Activated naive CD8-positive, alpha-beta T cell treated with anti-CD3 and anti-CD28 coated beads, Interleukin-2, amount 10 ng/mL, durations not matched to agents 7 days and 5 days (primary cell): ENCODE data around the gene AP3B1. TPM values are rescaled to one million over a fixed set of nuclear protein-coding genes. Genes with fewer than 3 reads are reported as not detected.

ENCODE experiments used
- ATAC-seq: fragments of 150-1000 bp; cut with Tn5 transposase; one replicate; pipeline ENCODE4 v1.10.0; 2021; ENCODE audit warnings: low read depth, moderate library complexity
- POLR2A ChIA-PET: fragments of 350-600 bp; sonication (Branson Sonifier 250); formaldehyde crosslinking; loops from one replicate; lab custom pipeline; 2021; ENCODE audit warnings: antibody characterized with exemption; lab: Charles Lee
- DNase-seq: peaks from one replicate; pipeline ENCODE4 v3.0.0; 2021
- H3K27ac Mint-ChIP-seq: one replicate; pipeline ENCODE4 v1.8.0; 2022; ENCODE audit warnings: mild to moderate bottlenecking, mixed read lengths
- H3K27me3 Mint-ChIP-seq: one replicate; pipeline ENCODE4 v1.8.0; 2022; ENCODE audit warnings: mild to moderate bottlenecking, moderate library complexity, mixed read lengths
- H3K36me3 Mint-ChIP-seq: one replicate; pipeline ENCODE4 v1.8.0; 2021; ENCODE audit warnings: mild to moderate bottlenecking, mixed read lengths
- H3K4me1 Mint-ChIP-seq: one replicate; pipeline ENCODE4 v1.8.0; 2021; ENCODE audit warnings: mixed read lengths
- H3K4me3 Mint-ChIP-seq: one replicate; pipeline ENCODE4 v1.8.0; 2022; ENCODE audit warnings: mild to moderate bottlenecking, moderate library complexity, mixed read lengths
- H3K9me3 Mint-ChIP-seq: one replicate; pipeline ENCODE4 v1.8.0; 2021; ENCODE audit warnings: mixed read lengths
- total RNA-seq, 2 experiments: library from RNA; stranded (reverse); gene quantifications; one replicate each; pipeline ENCODE4 v1.2.3, GENCODE V29; 2021

Gene AP3B1
- total RNA-seq, 2 experiments from 2014 or later = 39.0 to 41.4 TPM

DNA sequence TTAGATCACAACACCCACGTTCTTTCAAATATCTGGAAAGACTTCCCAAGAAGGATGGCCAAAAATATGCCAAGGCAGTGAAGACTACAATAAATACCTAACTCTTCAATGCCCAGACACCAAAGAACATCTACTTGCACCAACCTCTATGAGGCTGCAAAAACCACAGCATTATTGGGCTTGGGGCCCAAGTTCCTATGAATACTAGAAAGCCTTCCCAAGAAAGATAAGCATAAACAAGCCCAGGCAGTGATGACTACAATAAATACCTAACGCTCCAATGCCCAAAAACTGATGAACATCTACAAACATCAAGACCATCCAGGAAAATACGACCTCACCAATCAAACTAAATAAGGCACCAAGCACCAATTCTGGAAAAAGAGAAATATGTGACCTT lies 41.3 kb downstream of the AP3B1 start:
- ATAC-seq (no peak), DNase-seq (no peak)
- Mint-ChIP-seq H3K27me3 (no peaks in the 10 kb centered on the region), H3K4me3 (no peak overlapping the region), H3K4me1 (no peaks in the 10 kb centered on the region), H3K9me3 (peaks cover 6% of the 10 kb centered on the region), H3K27ac (no peak overlapping the region), H3K36me3 (peaks cover 56% of the 10 kb centered on the region)
- POLR2A ChIA-PET = no interaction called here

- Mint-ChIP-seq H3K27ac (no peak overlapping the region), H3K27me3 (no peaks in the 10 kb centered on the region), H3K4me3 (no peak overlapping the region), H3K36me3 (peaks cover 52% of the 10 kb centered on the region), H3K9me3 (peaks cover 6% of the 10 kb centered on the region), H3K4me1 (no peaks in the 10 kb centered on the region)
- POLR2A ChIA-PET = no interaction called here
- ATAC-seq = no peak
- DNase-seq = no peak
Observed at GRCh38 chr5:78252715-78253114, 41.8 kb downstream of the AP3B1 start.

DNA sequence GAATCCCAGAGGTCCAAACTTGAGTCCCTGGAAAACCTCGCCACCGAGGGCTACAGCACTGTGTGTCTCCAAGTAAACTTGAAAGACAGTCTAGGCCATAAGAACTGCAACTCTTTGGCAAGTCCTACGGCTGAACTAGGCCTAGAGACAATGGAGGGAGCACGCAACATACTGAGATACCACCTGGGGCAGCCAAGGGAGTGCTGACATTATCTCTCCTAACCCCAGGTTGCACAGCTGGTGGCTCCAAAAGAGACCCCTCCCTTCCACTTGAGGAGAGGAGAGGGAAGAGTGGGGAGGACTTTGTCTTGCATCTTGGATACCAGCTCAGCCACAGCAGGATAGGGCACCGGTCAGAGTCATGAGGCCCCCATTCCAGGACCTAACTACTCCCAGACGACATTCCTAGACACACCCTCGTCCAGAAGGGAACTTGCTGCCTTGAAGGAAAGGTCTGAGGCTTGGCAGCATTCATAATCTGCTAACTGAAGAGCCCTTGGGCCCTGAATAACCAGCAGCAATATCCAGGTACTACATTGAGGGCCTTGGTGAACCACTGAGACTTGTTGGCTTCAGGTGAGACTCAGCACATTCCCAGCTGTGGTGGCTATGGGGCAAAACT lies 42.7 kb downstream of the AP3B1 start:
- Mint-ChIP-seq H3K4me3 (no peak overlapping the region), H3K36me3 (peaks cover 46% of the 10 kb centered on the region), H3K4me1 (no peaks in the 10 kb centered on the region), H3K27me3 (no peaks in the 10 kb centered on the region), H3K27ac (no peak overlapping the region), H3K9me3 (peaks cover 6% of the 10 kb centered on the region)
- POLR2A ChIA-PET = no interaction called here
- DNase-seq = no peak
- ATAC-seq = no peak

GRCh38 chr5:78245136-78245535 lies 49.4 kb downstream of the AP3B1 start:
- Mint-ChIP-seq H3K4me3 (no peak overlapping the region), H3K27me3 (no peaks in the 10 kb centered on the region), H3K4me1 (no peaks in the 10 kb centered on the region), H3K9me3 (no peaks in the 10 kb centered on the region), H3K27ac (no peak overlapping the region), H3K36me3 (peaks cover 21% of the 10 kb centered on the region)
- no peak for ATAC-seq
- POLR2A ChIA-PET = no interaction called here
- no peak for DNase-seq

DNA sequence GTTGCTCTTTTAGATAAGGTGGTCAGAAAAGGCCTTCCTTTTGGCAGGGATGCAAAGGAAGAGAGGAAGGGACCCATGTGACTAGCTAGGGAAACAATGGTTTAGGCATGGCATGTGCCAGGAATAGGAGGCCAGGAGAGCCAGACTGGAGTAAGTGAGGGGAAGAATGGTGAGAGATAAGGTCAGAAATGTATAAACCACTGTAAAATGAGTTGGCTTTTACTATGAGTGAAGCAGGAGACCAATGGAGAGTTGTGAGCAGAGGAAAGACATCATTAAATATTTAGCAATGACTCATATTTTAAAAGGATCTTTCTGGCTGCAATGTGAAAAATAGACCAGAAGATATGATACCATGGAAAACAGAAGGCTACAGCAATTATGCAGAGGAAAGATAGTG lies 50.9 kb downstream of the AP3B1 start:
- POLR2A ChIA-PET = no interaction called here
- peaks cover 1% of the 10 kb centered on the region for H3K9me3 Mint-ChIP-seq
- H3K36me3 Mint-ChIP-seq = peaks cover 20% of the 10 kb centered on the region
- no peak overlapping the region for H3K27ac Mint-ChIP-seq
- DNase-seq = no peak
- no peak overlapping the region for H3K4me3 Mint-ChIP-seq
- ATAC-seq = no peak
- H3K27me3 Mint-ChIP-seq = no peaks in the 10 kb centered on the region
- no peaks in the 10 kb centered on the region for H3K4me1 Mint-ChIP-seq

- no peak for DNase-seq
- ATAC-seq = no peak
- no peaks in the 10 kb centered on the region for H3K27me3 Mint-ChIP-seq
- H3K27ac Mint-ChIP-seq = no peak overlapping the region
- H3K4me1 Mint-ChIP-seq = no peaks in the 10 kb centered on the region
- no peak overlapping the region for H3K4me3 Mint-ChIP-seq
- POLR2A ChIA-PET = no interaction called here
- peaks cover 19% of the 10 kb centered on the region for H3K36me3 Mint-ChIP-seq
- peaks cover 1% of the 10 kb centered on the region for H3K9me3 Mint-ChIP-seq
Observed at GRCh38 chr5:78243091-78243490, 51.4 kb downstream of the AP3B1 start.

GRCh38 chr5:78242001-78242400 lies 52.5 kb downstream of the AP3B1 start:
- no peaks in the 10 kb centered on the region for H3K27me3 Mint-ChIP-seq
- no peak overlapping the region for H3K27ac Mint-ChIP-seq
- POLR2A ChIA-PET = no interaction called here

DNA sequence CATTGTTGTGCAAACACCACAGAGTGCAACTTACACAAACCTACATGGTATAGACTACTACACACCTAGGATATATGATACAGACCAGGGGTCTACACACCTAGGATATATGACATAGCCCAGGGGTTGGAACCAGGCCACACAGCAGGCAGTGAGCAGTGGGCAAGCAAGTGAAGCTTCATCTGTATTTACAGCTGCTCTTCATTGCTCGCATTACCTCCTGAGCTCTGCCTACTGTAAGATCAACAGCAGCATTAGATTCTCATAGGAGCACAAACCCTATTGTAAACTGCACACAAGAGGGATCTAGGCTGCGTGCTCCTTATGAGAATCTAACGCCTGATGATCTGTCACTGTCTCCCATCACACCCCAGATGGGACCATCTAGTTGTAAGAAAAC lies 56.6 kb downstream of the AP3B1 start:
- Mint-ChIP-seq H3K9me3 (peaks cover 1% of the 10 kb centered on the region), H3K4me1 (no peaks in the 10 kb centered on the region), H3K27me3 (no peaks in the 10 kb centered on the region), H3K27ac (no peak overlapping the region), H3K36me3 (peaks cover 24% of the 10 kb centered on the region), H3K4me3 (no peak overlapping the region)
- DNase-seq (no peak), ATAC-seq (no peak)
- POLR2A ChIA-PET = no interaction called here

More at GRCh38 chr5:78242001-78242400, 52.5 kb downstream of the AP3B1 start:
- Mint-ChIP-seq H3K4me1 (no peaks in the 10 kb centered on the region), H3K36me3 (peaks cover 19% of the 10 kb centered on the region), H3K4me3 (no peak overlapping the region), H3K9me3 (peaks cover 1% of the 10 kb centered on the region)
- DNase-seq = no peak
- ATAC-seq = no peak

- Mint-ChIP-seq H3K36me3 (peaks cover 27% of the 10 kb centered on the region), H3K27me3 (no peaks in the 10 kb centered on the region), H3K4me1 (peaks cover 3% of the 10 kb centered on the region), H3K4me3 (no peak overlapping the region), H3K9me3 (peaks cover 1% of the 10 kb centered on the region), H3K27ac (no peak overlapping the region)
- DNase-seq (no peak), ATAC-seq (no peak)
- POLR2A ChIA-PET = no interaction called here
Observed at GRCh38 chr5:78236046-78236445, 58.5 kb downstream of the AP3B1 start.

- peaks cover 1% of the 10 kb centered on the region for H3K9me3 Mint-ChIP-seq
- H3K27ac Mint-ChIP-seq = no peak overlapping the region
- POLR2A ChIA-PET = no interaction called here
- no peaks in the 10 kb centered on the region for H3K27me3 Mint-ChIP-seq
- peaks cover 27% of the 10 kb centered on the region for H3K36me3 Mint-ChIP-seq
- ATAC-seq = no peak
- H3K4me1 Mint-ChIP-seq = peaks cover 5% of the 10 kb centered on the region
- no peak overlapping the region for H3K4me3 Mint-ChIP-seq
- DNase-seq = no peak
Observed at GRCh38 chr5:78235289-78235688, 59.2 kb downstream of the AP3B1 start.

DNA sequence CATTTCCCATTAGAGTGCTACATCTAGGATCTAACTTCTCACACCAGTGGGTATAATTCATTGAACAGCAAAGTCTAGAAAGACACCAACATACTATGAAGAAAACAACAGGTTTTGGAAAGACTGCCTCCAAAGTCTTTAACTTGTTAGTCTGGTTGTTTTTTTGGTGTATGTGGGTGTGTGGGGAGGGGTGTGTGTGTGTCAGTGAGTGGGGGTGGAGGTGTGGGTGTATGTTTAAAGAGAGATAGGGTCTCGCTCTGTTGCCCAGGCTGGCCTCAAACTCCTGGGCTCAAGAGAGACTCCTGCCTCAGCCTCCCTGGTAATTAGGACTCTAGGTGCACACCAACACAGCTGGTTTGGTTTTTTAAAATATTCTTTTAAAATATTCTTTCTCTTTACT lies 59.7 kb downstream of the AP3B1 start:
- ATAC-seq (no peak), DNase-seq (no peak)
- POLR2A ChIA-PET = no interaction called here
- H3K4me1 Mint-ChIP-seq = peaks cover 5% of the 10 kb centered on the region
- peaks cover 24% of the 10 kb centered on the region for H3K36me3 Mint-ChIP-seq
- no peak overlapping the region for H3K27ac Mint-ChIP-seq
- H3K9me3 Mint-ChIP-seq = no peaks in the 10 kb centered on the region
- H3K4me3 Mint-ChIP-seq = no peak overlapping the region
- no peaks in the 10 kb centered on the region for H3K27me3 Mint-ChIP-seq

DNA sequence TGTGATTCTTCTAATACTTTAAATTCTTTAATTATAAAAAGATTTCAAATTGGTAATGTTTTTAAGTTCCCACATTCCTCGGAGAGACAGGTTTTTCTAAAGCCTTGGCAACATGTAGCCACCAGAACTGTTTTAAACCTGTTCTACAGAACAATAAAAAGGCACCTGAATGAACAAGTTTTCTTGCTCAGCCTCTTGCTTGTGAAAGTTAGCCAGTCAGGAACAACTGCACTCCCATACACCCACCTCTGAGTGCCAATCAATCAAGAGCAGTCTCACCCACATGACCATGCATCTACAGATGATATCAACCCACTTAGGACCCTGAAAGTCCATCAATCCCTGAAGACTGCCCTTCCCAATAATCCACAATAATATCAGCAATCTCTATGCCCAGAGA lies 62.3 kb downstream of the AP3B1 start:
- H3K27ac Mint-ChIP-seq = no peak overlapping the region
- no peak for DNase-seq
- peaks cover 17% of the 10 kb centered on the region for H3K36me3 Mint-ChIP-seq
- H3K4me1 Mint-ChIP-seq = peaks cover 5% of the 10 kb centered on the region
- H3K9me3 Mint-ChIP-seq = no peaks in the 10 kb centered on the region
- ATAC-seq = no peak
- POLR2A ChIA-PET = no interaction called here
- H3K27me3 Mint-ChIP-seq = no peaks in the 10 kb centered on the region
- H3K4me3 Mint-ChIP-seq = no peak overlapping the region

GRCh38 chr5:78224358-78224757 lies 70.1 kb downstream of the AP3B1 start:
- DNase-seq (no peak), ATAC-seq (no peak)
- Mint-ChIP-seq H3K27me3 (no peaks in the 10 kb centered on the region), H3K36me3 (peaks cover 36% of the 10 kb centered on the region), H3K4me1 (peaks cover 14% of the 10 kb centered on the region), H3K27ac (no peak overlapping the region), H3K9me3 (no peaks in the 10 kb centered on the region), H3K4me3 (no peak overlapping the region)
- POLR2A ChIA-PET = no interaction called here

DNA sequence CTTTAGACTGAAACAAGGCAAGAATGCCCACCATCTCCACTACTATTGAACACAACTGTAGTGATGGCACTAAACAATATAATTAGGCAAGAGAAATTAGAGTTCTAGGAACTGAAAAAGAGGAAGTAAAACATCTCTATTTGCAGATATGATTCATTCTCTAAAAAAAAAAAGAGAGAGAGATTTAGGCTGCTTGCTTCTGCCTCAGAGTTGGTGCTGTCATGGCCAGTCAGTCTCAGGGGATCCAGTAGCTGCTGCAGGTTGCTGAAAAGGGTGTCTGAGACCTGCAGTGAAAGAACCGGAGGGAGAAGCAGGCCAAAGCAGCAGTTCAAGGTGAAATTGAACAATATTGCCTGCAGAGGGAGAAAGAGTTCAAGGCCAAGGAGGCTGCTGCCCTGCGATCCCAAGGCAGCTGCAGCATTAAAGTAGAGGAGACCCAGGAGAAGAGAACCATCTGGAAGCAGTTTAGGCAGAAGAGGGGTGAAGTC lies 72.5 kb downstream of the AP3B1 start:
- Mint-ChIP-seq H3K27me3 (no peaks in the 10 kb centered on the region), H3K4me1 (peaks cover 14% of the 10 kb centered on the region), H3K36me3 (peaks cover 39% of the 10 kb centered on the region), H3K9me3 (no peaks in the 10 kb centered on the region), H3K27ac (no peak overlapping the region), H3K4me3 (no peak overlapping the region)
- ATAC-seq = no peak
- POLR2A ChIA-PET = no interaction called here
- DNase-seq = no peak
